Dermis blood vessel endothelial cell (primary cell): ENCODE measurements around the gene KCNH1. TPM values are rescaled to one million over a fixed set of nuclear protein-coding genes. Genes with fewer than 3 reads are reported as not detected.

Experiments
- DNase-seq: peaks from one replicate; pipeline ENCODE4 v3.0.0; 2010
- total RNA-seq: library from RNA; depleted of rRNA; stranded (reverse); fragments of >200 nt; gene quantifications from 2 replicates; pipeline ENCODE4 v1.2.3, GENCODE V29; 2014

The KCNH1 gene
- total RNA-seq, 1 donor from 2014 or later, result under 0.01 TPM

DNA sequence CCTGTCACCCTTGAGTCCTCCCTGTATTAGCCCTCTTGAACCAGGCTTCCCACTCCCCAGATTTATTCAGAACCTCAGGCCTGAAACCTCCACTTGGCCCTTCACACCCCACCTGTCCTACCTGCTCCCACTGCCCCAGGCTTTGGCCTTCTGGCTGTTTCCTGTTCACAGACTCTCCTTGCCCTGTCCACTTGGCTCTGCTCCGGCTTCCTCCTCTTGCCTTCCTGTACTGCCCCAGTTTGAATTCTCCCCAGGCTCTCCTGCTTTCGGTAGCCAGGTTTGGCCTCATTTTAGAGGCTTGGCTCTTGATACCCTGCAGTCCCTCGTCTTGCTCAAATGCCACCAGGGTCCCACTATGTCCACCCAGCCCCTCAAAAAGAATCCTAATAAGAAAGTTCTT lies 385.2 kb downstream of the KCNH1 start:
- DNase-seq, result no peak

GRCh38 chr1:210747890-210748289 lies 386.1 kb downstream of the KCNH1 start:
- DNase-seq, result no peak

GRCh38 chr1:210747112-210747511 lies 386.8 kb downstream of the KCNH1 start:
- DNase-seq, result no peak

DNA sequence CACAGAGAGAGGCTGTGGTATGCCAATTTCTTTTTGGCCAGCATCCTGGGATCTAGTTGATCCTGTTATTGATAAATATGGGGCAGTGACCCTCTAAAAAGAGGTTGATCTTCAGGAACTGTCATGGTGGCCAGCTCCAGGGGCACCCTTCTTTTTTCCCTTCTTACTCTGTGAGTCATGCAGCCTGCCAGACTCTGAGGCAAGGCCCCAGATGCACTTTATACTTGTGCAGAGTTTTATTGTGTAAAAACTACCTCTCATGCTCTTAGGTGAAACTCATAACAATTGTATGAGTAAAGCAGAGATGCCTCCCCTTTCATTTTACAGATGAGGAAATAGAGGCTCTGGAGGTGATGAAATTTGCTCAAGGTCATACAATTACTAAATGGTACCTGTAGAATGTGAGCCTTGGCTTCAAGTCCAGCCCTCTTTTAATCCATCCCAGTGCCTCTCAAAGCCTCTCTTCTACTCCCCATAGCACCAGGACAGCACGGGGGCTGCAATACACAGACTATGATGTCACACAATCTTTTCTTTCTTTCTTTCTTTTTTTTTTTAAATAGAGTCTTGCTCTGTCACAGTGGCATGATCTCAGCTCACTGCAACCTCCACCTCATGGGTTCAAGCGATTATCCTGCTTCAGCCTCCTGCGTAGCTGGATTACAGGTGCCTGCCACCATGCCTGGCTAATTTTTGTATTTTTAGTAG lies 387.8 kb downstream of the KCNH1 start:
- DNase-seq, result no peak

- no peak for DNase-seq
Measured at GRCh38 chr1:210743038-210743437, 390.9 kb downstream of the KCNH1 start.

- no peak for DNase-seq
Measured at GRCh38 chr1:210741564-210741963, 392.4 kb downstream of the KCNH1 start.

- DNase-seq, result no peak
Measured at GRCh38 chr1:210739627-210740026, 394.3 kb downstream of the KCNH1 start.

DNA sequence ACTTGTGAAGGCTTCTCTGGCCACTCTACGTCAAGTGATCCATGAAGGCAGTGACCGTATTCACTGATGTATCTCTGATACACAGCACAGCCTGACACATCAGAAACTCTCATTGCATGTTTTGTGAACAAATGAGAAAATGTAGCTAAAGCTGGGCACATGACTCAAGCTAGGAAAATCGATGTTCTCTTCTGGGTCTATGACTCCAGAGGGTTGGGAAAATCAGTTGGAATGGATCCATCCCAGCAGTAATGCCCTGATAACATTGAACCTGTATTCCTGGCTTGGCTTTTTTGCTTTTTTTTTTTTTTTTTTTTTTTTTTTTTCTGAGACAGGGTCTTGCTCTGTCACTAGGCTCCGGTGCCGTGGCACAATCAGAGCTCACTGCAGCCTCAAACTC lies 395.7 kb downstream of the KCNH1 start:
- no peak for DNase-seq

- no peak for DNase-seq
Measured at GRCh38 chr1:210736713-210737112, 397.2 kb downstream of the KCNH1 start.

DNA sequence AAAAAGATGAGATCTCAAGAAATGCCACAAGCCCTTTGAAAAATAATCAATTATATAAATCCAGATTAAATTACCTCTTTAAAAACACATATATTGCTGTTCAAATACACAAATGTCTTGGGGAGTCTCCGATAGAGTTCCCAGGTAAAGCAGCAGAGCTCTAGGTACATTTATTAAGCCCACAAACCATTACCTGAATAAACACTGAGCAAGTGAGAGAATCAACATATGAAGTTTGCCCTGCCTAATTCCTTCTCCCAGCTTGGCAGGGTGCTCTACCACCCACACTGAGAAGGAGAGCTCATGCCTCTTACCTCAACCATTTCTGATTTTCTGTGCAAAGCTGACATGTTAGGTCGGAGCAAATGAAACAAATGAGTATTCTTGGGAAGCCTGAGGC lies 402.4 kb downstream of the KCNH1 start:
- no peak for DNase-seq

DNA sequence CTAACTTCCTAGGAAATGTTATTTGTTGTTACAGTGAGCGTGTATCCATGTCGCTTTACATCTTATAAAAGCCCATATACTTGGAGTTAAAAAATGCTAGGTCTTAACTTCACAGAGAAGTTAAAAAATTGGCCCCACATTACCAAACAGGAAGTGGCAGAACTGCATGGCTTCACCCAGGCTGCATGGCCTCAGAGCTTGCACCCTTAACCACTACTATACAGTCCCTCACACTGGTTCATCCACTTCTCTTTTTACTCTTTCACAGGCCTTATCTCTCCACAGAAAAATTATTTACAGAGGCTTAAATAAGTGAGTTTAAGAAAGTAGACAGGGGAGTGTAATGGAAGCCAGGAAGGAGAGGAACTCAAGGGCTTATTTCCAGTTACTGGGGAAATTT lies 402.8 kb downstream of the KCNH1 start:
- DNase-seq, result no peak

DNA sequence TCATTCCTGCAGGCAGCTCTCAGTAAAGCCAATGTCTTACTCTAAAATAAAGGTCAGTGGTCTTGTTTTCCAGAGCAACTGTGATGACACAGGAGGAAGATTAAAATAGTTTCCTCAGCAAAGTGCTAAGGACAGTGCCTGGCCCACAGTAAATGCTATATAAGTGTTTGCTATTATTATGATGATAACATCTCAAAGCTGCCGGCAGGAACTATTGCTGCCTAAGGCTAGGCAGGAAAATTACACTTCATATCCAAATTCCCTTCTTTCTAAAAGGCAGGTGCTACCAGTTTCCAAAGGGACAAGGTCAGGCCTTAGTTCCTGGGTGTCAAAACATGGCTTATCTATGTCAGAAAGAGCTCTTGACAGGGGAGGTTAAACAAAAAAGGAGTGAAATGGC lies 403.9 kb downstream of the KCNH1 start:
- DNase-seq, result no peak

GRCh38 chr1:210728437-210729149 lies 405.4 kb downstream of the KCNH1 start:
- no peak for DNase-seq

GRCh38 chr1:210727709-210728108 lies 406.2 kb downstream of the KCNH1 start:
- DNase-seq, result no peak

DNA sequence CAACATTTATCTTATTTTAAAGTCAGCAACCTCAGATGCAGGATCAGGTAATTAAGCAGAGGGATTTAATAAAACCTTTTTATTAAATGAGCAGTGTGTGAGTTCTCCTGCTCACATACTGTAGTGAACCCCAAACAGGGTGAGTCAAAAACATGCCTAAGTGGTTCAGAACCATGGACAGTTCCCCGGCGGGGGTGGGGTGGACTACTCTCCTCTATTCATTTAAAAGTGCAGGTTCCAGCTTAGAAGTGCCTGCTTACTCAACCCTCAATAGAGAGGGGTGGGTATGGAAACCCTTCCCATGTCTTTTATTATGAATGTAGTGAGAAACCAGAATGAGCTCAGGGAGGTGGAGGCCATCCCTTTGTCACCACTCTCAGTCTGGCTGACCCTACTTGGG lies 407.3 kb downstream of the KCNH1 start:
- DNase-seq, result no peak

DNA sequence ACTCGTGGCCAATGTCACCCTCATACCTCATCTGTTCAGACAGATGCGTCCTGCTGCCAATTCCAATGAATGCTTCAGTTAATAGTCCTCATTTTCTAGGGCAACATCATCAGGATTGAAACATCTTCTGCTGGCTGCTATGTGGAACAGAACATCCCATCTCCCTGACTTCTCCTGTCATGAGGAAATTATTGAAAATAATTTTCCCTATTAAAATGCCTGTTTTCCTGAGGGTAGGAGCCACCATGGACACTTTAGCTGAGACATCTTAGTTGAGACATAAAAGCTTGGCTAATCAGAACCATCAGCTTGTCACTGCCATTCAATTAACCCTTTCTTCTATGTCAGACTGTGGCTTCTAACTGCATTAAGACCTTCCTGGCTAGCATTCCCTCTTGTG lies 409.2 kb downstream of the KCNH1 start:
- no peak for DNase-seq

GRCh38 chr1:210723646-210724045 lies 410.3 kb downstream of the KCNH1 start:
- DNase-seq, result no peak

DNA sequence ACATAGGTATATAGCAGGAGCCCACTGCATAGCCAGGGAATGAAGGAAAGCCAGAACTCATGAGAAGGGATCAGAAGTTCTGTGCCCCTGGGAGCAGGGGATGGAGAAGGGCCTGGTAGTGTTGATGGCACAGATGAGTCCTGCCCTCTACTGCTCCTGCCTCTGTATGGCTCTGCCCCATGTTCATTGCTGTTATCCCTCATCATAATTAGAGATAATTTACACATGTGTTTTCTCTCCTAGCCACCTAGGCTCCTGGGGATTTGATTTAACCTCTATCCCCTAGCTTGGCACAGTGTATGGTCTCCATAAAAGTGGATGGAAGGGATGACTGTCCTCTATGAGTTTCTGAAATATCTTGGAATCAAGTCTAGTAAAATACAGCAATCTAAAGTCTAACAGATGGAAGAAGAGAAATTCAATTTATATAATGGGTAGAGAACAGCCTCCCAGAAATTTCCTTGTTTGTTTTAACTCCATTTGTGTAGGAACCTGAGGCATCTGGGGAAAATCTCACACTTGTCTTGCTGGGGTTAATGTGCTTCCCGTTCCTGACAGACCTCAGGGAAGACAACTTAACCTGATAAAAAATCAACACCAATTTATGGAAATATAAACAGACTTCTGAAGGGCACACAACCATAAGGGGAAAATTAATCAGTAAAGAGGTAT lies 411.4 kb downstream of the KCNH1 start:
- DNase-seq, result no peak

DNA sequence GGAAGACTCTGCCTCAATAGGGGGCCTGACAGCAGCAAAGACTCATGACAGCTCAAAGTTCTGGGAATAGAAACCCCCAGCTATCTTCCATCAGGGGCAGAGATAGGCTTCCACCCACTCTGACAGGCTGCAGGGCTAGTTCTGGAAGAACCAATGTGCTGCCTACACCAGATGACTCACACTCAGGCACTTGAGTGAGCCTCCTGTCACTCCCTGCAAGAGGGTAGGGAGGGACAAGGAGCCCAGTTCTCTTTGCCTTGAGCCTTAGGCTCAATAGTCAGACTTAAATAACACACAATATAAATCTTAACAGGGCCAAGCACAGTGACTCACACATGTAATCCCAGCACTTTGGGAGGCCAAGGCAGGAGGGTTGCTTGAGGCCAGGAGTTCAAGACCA lies 418.9 kb downstream of the KCNH1 start:
- no peak for DNase-seq

GRCh38 chr1:210711825-210712612 lies 421.9 kb downstream of the KCNH1 start:
- no peak for DNase-seq

DNA sequence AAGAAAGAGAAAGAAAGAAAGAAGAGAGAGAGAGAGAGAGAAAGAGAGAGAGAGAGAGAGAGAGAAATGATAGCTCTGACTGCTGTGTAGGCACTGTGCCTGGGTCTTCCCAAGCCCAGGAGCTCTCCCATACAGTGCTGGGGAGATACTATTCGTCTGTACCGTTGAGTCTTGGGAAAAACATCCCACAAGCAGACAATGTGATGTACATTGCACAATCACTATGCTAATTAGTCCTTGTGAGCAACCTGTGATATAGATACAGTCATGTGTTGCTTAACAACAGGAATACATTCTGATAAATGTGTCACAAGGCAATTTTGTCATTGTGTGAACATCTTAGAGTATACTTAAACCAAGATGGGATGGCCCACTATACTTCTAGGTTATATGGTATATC lies 424.2 kb downstream of the KCNH1 start:
- DNase-seq, result no peak

- DNase-seq, result no peak
Measured at GRCh38 chr1:210707300-210708240, 426.4 kb downstream of the KCNH1 start.
